Keratinocyte (primary cell): ENCODE measurements around the gene POC5. TPM values are rescaled to one million over a fixed set of nuclear protein-coding genes. Genes with fewer than 3 reads are reported as not detected.
A peak's percentile ranks its signal among the peaks of the same experiment; 100 is the strongest.

ENCODE experiments used
- DNase-seq: peaks from one replicate; pipeline ENCODE4 v3.0.0-alpha.2; 2011; ENCODE audit warnings: low read depth, missing footprints, low spot score
- FAIRE-seq: peaks from 2 replicates; lab custom pipeline; 2011; peaks lifted over from hg19 to GRCh38; lab: Jason Lieb, UNC
- H2AFZ ChIP-seq: 2 replicates; pipeline ENCODE4 v1.6.0; 2012; ENCODE audit warnings: low read length, control low read depth, inconsistent platforms; ENCODE audit not compliant: control insufficient read depth
- H3K27ac ChIP-seq: 2 replicates; pipeline ENCODE4 v1.5.1; 2011; ENCODE audit warnings: low read length; ENCODE audit not compliant: control insufficient read depth, insufficient read depth
- H3K27me3 ChIP-seq: 3 replicates; pipeline ENCODE4 v1.6.0; 2011; ENCODE audit warnings: low read length; ENCODE audit not compliant: control insufficient read depth, insufficient read depth; ENCODE audit errors: extremely low read depth
- H3K36me3 ChIP-seq, 2 experiments: 2 replicates in 1 of 2; 3 replicates in 1 of 2; pipeline ENCODE4 v1.5.1; 2011; ENCODE audit warnings: low read length in 2 of 2, mild to moderate bottlenecking in 1 of 2; ENCODE audit not compliant: control insufficient read depth in 2 of 2, insufficient read depth in 2 of 2; ENCODE audit errors: extremely low read depth in 1 of 2
- H3K4me1 ChIP-seq: 3 replicates; pipeline ENCODE4 v1.5.1; 2011; ENCODE audit warnings: low read length; ENCODE audit not compliant: control insufficient read depth, insufficient read depth; ENCODE audit errors: extremely low read depth
- H3K4me2 ChIP-seq: 3 replicates; pipeline ENCODE4 v1.6.0; 2011; ENCODE audit warnings: low read depth, low read length; ENCODE audit not compliant: control insufficient read depth, insufficient read depth; ENCODE audit errors: extremely low read depth
- H3K4me3 ChIP-seq, 3 experiments: fragments of 200-600 bp in 1 of 3; sonication (generic) in 1 of 3; 2 replicates in 2 of 3; 3 replicates in 1 of 3; pipeline ENCODE4 v1.5.1; 2011 to 2016; ENCODE audit warnings: low read length in 3 of 3, mild to moderate bottlenecking in 3 of 3, control low read depth in 2 of 3, inconsistent platforms in 1 of 3, low read depth in 1 of 3, mixed read lengths in 1 of 3, mixed run types in 1 of 3, moderate library complexity in 1 of 3; ENCODE audit not compliant: control insufficient read depth in 2 of 3, insufficient read depth in 2 of 3; ENCODE audit errors: extremely low read depth in 1 of 3
- H3K79me2 ChIP-seq: 2 replicates; pipeline ENCODE4 v1.6.0; 2012; ENCODE audit warnings: low read length; ENCODE audit not compliant: control insufficient read depth, insufficient read depth
- H3K9ac ChIP-seq: 3 replicates; pipeline ENCODE4 v1.6.0; 2011; ENCODE audit warnings: low read length; ENCODE audit not compliant: control insufficient read depth, insufficient read depth; ENCODE audit errors: extremely low read depth
- H3K9me1 ChIP-seq: 3 replicates; pipeline ENCODE4 v1.6.0; 2011; ENCODE audit warnings: low read length; ENCODE audit not compliant: control insufficient read depth, insufficient read depth; ENCODE audit errors: extremely low read depth
- H3K9me3 ChIP-seq: 2 replicates; pipeline ENCODE4 v1.5.1; 2012; ENCODE audit warnings: low read depth, low read length; ENCODE audit not compliant: control insufficient read depth
- H4K20me1 ChIP-seq: 3 replicates; pipeline ENCODE4 v1.6.0; 2011; ENCODE audit warnings: low read length; ENCODE audit not compliant: control insufficient read depth, insufficient read depth; ENCODE audit errors: extremely low read depth
- CTCF ChIP-seq, 3 experiments: IDR thresholded peaks in 1 of 3; conservative IDR thresholded peaks in 1 of 3; optimal IDR thresholded peaks in 1 of 3; 2 replicates in 2 of 3; 3 replicates in 1 of 3; pipeline versions ENCODE3 to v1.5.1; 2011; ENCODE audit warnings: low read length in 3 of 3, mild to moderate bottlenecking in 3 of 3, moderate library complexity in 2 of 3, control low read depth in 1 of 3, inconsistent platforms in 1 of 3; ENCODE audit not compliant: insufficient read depth in 2 of 3; ENCODE audit errors: extremely low read depth in 1 of 3
- EZH2 ChIP-seq: IDR thresholded peaks from one replicate; pipeline ENCODE4 v1.6.1; 2012; ENCODE audit warnings: inconsistent platforms, mild to moderate bottlenecking, low read length, moderate library complexity
- dilution Hi-C: fragments of 300-500 bp; cut with MboI; formaldehyde crosslinking; loops from one replicate; pipeline ENCODE4 v1.7.0; 2020; ENCODE audit warnings: low sequenced_read_pairs; ENCODE audit not compliant: extremely low pct_ligation_motif_present
- polyA plus RNA-seq, 5 experiments: library from polyadenylated mRNA; depleted of rRNA in 3 of 5; stranded (reverse) in 3 of 5; stranded (forward) in 1 of 5; unstranded in 1 of 5; fragments of >200 nt; gene quantifications; 1 replicate in 1 of 5; 2 replicates in 3 of 5; 3 replicates in 1 of 5; pipeline versions ENCODE4 v1.2.1 to v1.2.3, GENCODE V29; 2011 to 2012; ENCODE audit warnings: missing spikeins in 2 of 5, low read depth in 1 of 5, low replicate concordance in 1 of 5

Gene POC5
- polyA plus RNA-seq, 1 donor (not counting 4 experiments of a cell fraction or from before 2014, with no cell fraction given): 10.4 TPM

GRCh38 chr5:75668445-75668844 lies 48.8 kb downstream of the POC5 start:
- FAIRE-seq (no peak), DNase-seq (no peak)
- Histone ChIP-seq H3K36me3 (peaks cover 3 to 9% of the 10 kb centered on the region in 2 experiments), H3K4me1 (peaks cover 5% of the 10 kb centered on the region), H3K4me3 (no peak overlapping the region), H2AFZ (no peak overlapping the region), H3K9me3 (no peaks in the 10 kb centered on the region), H3K4me2 (no peak overlapping the region), H3K9me1 (no peaks in the 10 kb centered on the region), H3K27ac (no peak overlapping the region), H3K27me3 (no peaks in the 10 kb centered on the region), H4K20me1 (no peaks in the 10 kb centered on the region), H3K9ac (no peak overlapping the region), H3K79me2 (no peaks in the 10 kb centered on the region)
- dilution Hi-C loops: no loop called here
- TF ChIP-seq CTCF (optimal IDR thresholded peaks at IDR 0.05 in 1 of 3, IDR thresholded peaks at IDR 0.05 in 1 of 3, conservative IDR thresholded peaks at IDR 0.05 in 1 of 3; ENCODE audit: extremely low read depth in 1 of 3, insufficient read depth in 2 of 3, low read length in 3 of 3) (no peak), EZH2 (no peak)

GRCh38 chr5:75667586-75667985 lies 49.7 kb downstream of the POC5 start:
- no peak for FAIRE-seq
- H3K27ac ChIP-seq: no peak overlapping the region
- DNase-seq: no peak
- no peaks in the 10 kb centered on the region for H3K27me3 ChIP-seq
- H3K9me1 ChIP-seq: no peaks in the 10 kb centered on the region
- H3K79me2 ChIP-seq: no peaks in the 10 kb centered on the region
- H3K4me3 ChIP-seq: no peak overlapping the region
- peaks cover 5% of the 10 kb centered on the region for H3K4me1 ChIP-seq
- peaks cover 2 to 3% of the 10 kb centered on the region in 2 experiments for H3K36me3 ChIP-seq
- no peak overlapping the region for H2AFZ ChIP-seq
- no peaks in the 10 kb centered on the region for H3K9me3 ChIP-seq
- H3K4me2 ChIP-seq: no peak overlapping the region
- H3K9ac ChIP-seq: no peak overlapping the region
- dilution Hi-C loops: no loop called here
- TF ChIP-seq EZH2 (no peak), CTCF (optimal IDR thresholded peaks at IDR 0.05 in 1 of 3, IDR thresholded peaks at IDR 0.05 in 1 of 3, conservative IDR thresholded peaks at IDR 0.05 in 1 of 3; ENCODE audit: extremely low read depth in 1 of 3, insufficient read depth in 2 of 3, low read length in 3 of 3) (peak in 1 of 3 experiments; percentile 17)
- H4K20me1 ChIP-seq: no peaks in the 10 kb centered on the region
